ENCODE data around the gene RASSF3.
"Not testable (repeated sequence)": the region's sequence is repeated elsewhere in the genome, so short reads cannot be mapped to it uniquely, and the experiment has no call there.

- not testable (repeated sequence) for TF ChIP-seq CTCF (IDR thresholded peaks at IDR 0.05; ENCODE audit: low read length); EZH2 (IDR thresholded peaks at IDR 0.05; ENCODE audit: borderline replicate concordance, low read length)
Observed at GRCh38 chr12:64626588-64626987, 16.3 kb downstream of the RASSF3 start.
